GM23338 (cell line): ENCODE data around the gene SDHAF3. TPM values are rescaled to one million over a fixed set of nuclear protein-coding genes. Genes with fewer than 3 reads are reported as not detected.

Experiments used
- ATAC-seq: fragments of 200-7000 bp; cut with Tn5 transposase; 3 replicates; pipeline ENCODE4 v1.9.1; 2020
- DNase-seq: peaks from one replicate; pipeline ENCODE4 v3.0.0-alpha.2; 2015; ENCODE audit warnings: low spot score
- H2AFZ ChIP-seq: fragments of 200-600 bp; sonication (generic); 2 replicates; pipeline ENCODE4 v1.8.0; 2016; ENCODE audit warnings: antibody characterized with exemption, mild to moderate bottlenecking, moderate library complexity
- H3F3A ChIP-seq: fragments of 200-600 bp; sonication (generic); replicated peaks from 2 replicates; pipeline ENCODE4 v1.8.0; 2017; ENCODE audit warnings: antibody characterized with exemption, mixed run types, low read depth
- H3K27ac ChIP-seq: fragments of 200-600 bp; sonication (generic); 2 replicates; pipeline ENCODE4 v1.6.1; 2016; ENCODE audit warnings: low read depth
- H3K27me3 ChIP-seq: fragments of 200-600 bp; sonication (generic); 2 replicates; pipeline ENCODE4 v1.8.0; 2016; ENCODE audit warnings: mild to moderate bottlenecking, mixed run types, moderate library complexity; ENCODE audit not compliant: insufficient read depth
- H3K36me3 ChIP-seq: fragments of 200-600 bp; sonication (generic); 2 replicates; pipeline ENCODE4 v1.8.0; 2016; ENCODE audit warnings: mild to moderate bottlenecking; ENCODE audit not compliant: insufficient read depth
- H3K4me1 ChIP-seq: fragments of 200-600 bp; sonication (generic); 2 replicates; pipeline ENCODE4 v1.8.0; 2016; ENCODE audit warnings: mild to moderate bottlenecking, moderate library complexity; ENCODE audit not compliant: insufficient read depth
- H3K4me2 ChIP-seq: fragments of 200-600 bp; sonication (generic); 2 replicates; pipeline ENCODE4 v1.7.1; 2017; ENCODE audit warnings: mixed run types
- H3K4me3 ChIP-seq: fragments of 200-600 bp; sonication (generic); 2 replicates; pipeline ENCODE4 v1.6.1; 2016; ENCODE audit warnings: mixed run types
- H3K79me2 ChIP-seq: fragments of 200-600 bp; sonication (generic); replicated peaks from 2 replicates; pipeline ENCODE4 v1.8.0; 2017; ENCODE audit warnings: mild to moderate bottlenecking; ENCODE audit not compliant: insufficient read depth
- H3K9me2 ChIP-seq: fragments of 200-600 bp; sonication (generic); 2 replicates; pipeline ENCODE4 v1.8.0; 2017; ENCODE audit not compliant: insufficient read depth
- H4K20me1 ChIP-seq: fragments of 200-600 bp; sonication (generic); replicated peaks from 2 replicates; pipeline ENCODE4 v1.8.0; 2017; ENCODE audit warnings: mild to moderate bottlenecking; ENCODE audit not compliant: insufficient read depth
- H3K27ac Mint-ChIP-seq: 2 replicates; pipeline ENCODE4 v1.8.0; 2020; ENCODE audit warnings: inconsistent platforms, mild to moderate bottlenecking, moderate library complexity, mixed read lengths
- H3K27me3 Mint-ChIP-seq: 3 replicates; pipeline ENCODE4 v1.8.0; 2022; ENCODE audit warnings: low read depth, mild to moderate bottlenecking, moderate library complexity, mixed read lengths, inconsistent platforms; ENCODE audit not compliant: insufficient read depth, poor library complexity
- H3K36me3 Mint-ChIP-seq: 3 replicates; pipeline ENCODE4 v1.8.0; 2021; ENCODE audit warnings: low read depth, mild to moderate bottlenecking, inconsistent platforms, moderate library complexity, mixed read lengths
- H3K4me1 Mint-ChIP-seq: 3 replicates; pipeline ENCODE4 v1.8.0; 2020; ENCODE audit warnings: mild to moderate bottlenecking, inconsistent platforms, mixed read lengths
- H3K4me3 Mint-ChIP-seq: 3 replicates; pipeline ENCODE4 v1.8.0; 2021; ENCODE audit warnings: moderate library complexity, mild to moderate bottlenecking, inconsistent platforms, mixed read lengths
- H3K9me3 Mint-ChIP-seq: 3 replicates; pipeline ENCODE4 v1.8.0; 2020; ENCODE audit warnings: moderate library complexity, mild to moderate bottlenecking, inconsistent platforms, mixed read lengths
- CREB1 ChIP-seq: fragments of 250-450 bp; sonication (Bioruptor Pico); IDR thresholded peaks from 2 replicates; pipeline ENCODE4 v1.5.0; 2020; ENCODE audit warnings: low read depth, mild to moderate bottlenecking, moderate library complexity
- CTCF ChIP-seq, 2 experiments: fragments of 200-600 bp in 1 of 2; sonication (generic) in 1 of 2; conservative IDR thresholded peaks; 2 replicates each; pipeline versions ENCODE4 v1.5.1 to v1.6.1; 2016 to 2017; ENCODE audit warnings: antibody characterized with exemption in 2 of 2, low read depth in 2 of 2, mild to moderate bottlenecking in 2 of 2, moderate library complexity in 1 of 2
- ETS1 ChIP-seq: IDR thresholded peaks from 2 replicates; pipeline ENCODE4 v1.6.1; 2016; ENCODE audit warnings: antibody characterized with exemption
- EZH2 ChIP-seq: fragments of 200-600 bp; sonication (generic); IDR thresholded peaks from one replicate; pipeline ENCODE4 v1.8.0; 2017; ENCODE audit warnings: antibody characterized with exemption, mild to moderate bottlenecking, low read depth; ENCODE audit not compliant: unreplicated experiment
- JUNB ChIP-seq: IDR thresholded peaks from one replicate; pipeline ENCODE4 v1.6.1; 2016; ENCODE audit warnings: antibody characterized with exemption; ENCODE audit not compliant: unreplicated experiment
- POLR2AphosphoS5 ChIP-seq: IDR thresholded peaks from 2 replicates; pipeline ENCODE4 v1.6.1; 2016; ENCODE audit warnings: antibody characterized with exemption, low read depth
- REST ChIP-seq: IDR thresholded peaks from one replicate; pipeline ENCODE4 v1.6.1; 2018; ENCODE audit warnings: antibody characterized with exemption; ENCODE audit not compliant: unreplicated experiment
- ZNF114 ChIP-seq: fragments of 250-450 bp; sonication (Bioruptor Pico); IDR thresholded peaks from 2 replicates; pipeline ENCODE4 v1.5.0; 2020; ENCODE audit warnings: mild to moderate bottlenecking, moderate library complexity
- polyA plus RNA-seq: library from polyadenylated mRNA; unstranded; fragments of >200 nt; fragmentation: Nextera tagmentation; extraction: Ambion mirVana; gene quantifications from 2 replicates; pipeline ENCODE4 v1.2.1, GENCODE V29; 2016
- total RNA-seq: library from RNA; depleted of rRNA; stranded (reverse); fragments of >200 nt; shearing (Covaris generic); gene quantifications from 2 replicates; pipeline ENCODE4 v1.2.3, GENCODE V29; 2014

SDHAF3 gene
- total and polyA plus RNA-seq, 2 experiments from 2014 or later, result 35.5 to 123 TPM

GRCh38 chr7:97218767-97219166, 101.3 kb downstream of the SDHAF3 start (continued):
- TF ChIP-seq REST, result no peak
- TF ChIP-seq POLR2AphosphoS5, result no peak

GRCh38 chr7:97219237-97219636, 101.7 kb downstream of the SDHAF3 start:
- Mint-ChIP-seq H3K27me3 (peaks cover 3% of the 10 kb centered on the region), H3K9me3 (peaks cover 3% of the 10 kb centered on the region; the same call in 2 of the 3 replicates), H3K27ac (no peak overlapping the region), H3K4me3 (no peak overlapping the region), H3K4me1 (peaks cover 6% of the 10 kb centered on the region; the same call in 2 of the 3 replicates), H3K36me3 (no peaks in the 10 kb centered on the region)
- H3K4me3 ChIP-seq, result no peak overlapping the region
- H3K9me2 ChIP-seq, result no peaks in the 10 kb centered on the region
- no peaks in the 10 kb centered on the region for H3K36me3 ChIP-seq
- H2AFZ ChIP-seq, result 0 out of 2 replicates have a peak overlapping the region, but pooled peaks have one; percentile 52
- H3K27ac ChIP-seq, result no peak overlapping the region
- no peaks in the 10 kb centered on the region for H3K79me2 ChIP-seq
- DNase-seq (no peak), ATAC-seq (no peak)
- 0 out of 2 replicates have a peak, but pooled peaks cover 4% of the 10 kb centered on the region for H3K4me1 ChIP-seq
- H3K27me3 ChIP-seq, result no peaks in the 10 kb centered on the region
- H3F3A ChIP-seq, result no peaks in the 10 kb centered on the region
- no peak overlapping the region for H3K4me2 ChIP-seq
- no peaks in the 10 kb centered on the region for H4K20me1 ChIP-seq
- TF ChIP-seq POLR2AphosphoS5 (no peak), JUNB (no peak), REST (no peak), CREB1 (CRISPR knock-in tag) (no peak), ZNF114 (no peak), ETS1 (no peak), CTCF (conservative IDR thresholded peaks at IDR 0.05; ENCODE audit: low read depth in 2 of 2) (no peak), EZH2 (no peak)
